HG02852 (cell line): Measurements from ENCODE around the gene SYMPK.

Experiments
- ATAC-seq: cut with Tn5 transposase; IDR thresholded peaks from one replicate; pipeline ENCODE4 v1.9.1; 2021; ENCODE audit warnings: mild to moderate bottlenecking, moderate library complexity; ENCODE audit not compliant: unreplicated experiment

The SYMPK gene

GRCh38 chr19:45782820-45783785 lies 79.8 kb downstream of the SYMPK start:
- no peak for ATAC-seq

- ATAC-seq = no peak
Measured at GRCh38 chr19:45782162-45782691, 80.7 kb downstream of the SYMPK start, which contains the start of gene DMPK. Gene DMPK, minus strand, starts transcription at chr19:45782490. Its CDS starts 138 bp downstream, at chr19:45782352.

- ATAC-seq = no peak
Measured at GRCh38 chr19:45781214-45782161, 81.5 kb downstream of the SYMPK start.

GRCh38 chr19:45780448-45781213 lies 82.3 kb downstream of the SYMPK start:
- ATAC-seq = no peak

GRCh38 chr19:45780146-45780447 lies 82.8 kb downstream of the SYMPK start:
- no peak for ATAC-seq

- peak; percentile 71 for ATAC-seq
Measured at GRCh38 chr19:45779231-45780145, 83.5 kb downstream of the SYMPK start.

- ATAC-seq = no peak
Measured at GRCh38 chr19:45778010-45778661, 84.8 kb downstream of the SYMPK start.

GRCh38 chr19:45777395-45777961 lies 85.5 kb downstream of the SYMPK start:
- ATAC-seq = no peak

GRCh38 chr19:45774765-45775164 lies 88.2 kb downstream of the SYMPK start:
- no peak for ATAC-seq

GRCh38 chr19:45773384-45773783 lies 89.6 kb downstream of the SYMPK start:
- ATAC-seq = no peak

GRCh38 chr19:45772912-45773311 lies 90.0 kb downstream of the SYMPK start:
- ATAC-seq = no peak

- ATAC-seq = no peak
Measured at GRCh38 chr19:45772130-45772840, 90.7 kb downstream of the SYMPK start.

GRCh38 chr19:45771311-45771933 lies 91.5 kb downstream of the SYMPK start:
- no peak for ATAC-seq

GRCh38 chr19:45770192-45771101 lies 92.5 kb downstream of the SYMPK start:
- peak; percentile 56 for ATAC-seq

GRCh38 chr19:45769821-45770191 lies 93.1 kb downstream of the SYMPK start:
- ATAC-seq = peak; percentile 1

GRCh38 chr19:45768984-45769782 lies 93.8 kb downstream of the SYMPK start, which contains the start of gene SIX5:
Gene SIX5, minus strand, starts transcription at chr19:45769252. Its CDS starts 408 bp downstream, at chr19:45768844.
- ATAC-seq = peak; percentile 48
